HL-60 (cell line): ENCODE results near the gene C5orf47.

Source experiments
- DNase-seq, 2 experiments: peaks; one replicate each; pipeline ENCODE4 v3.0.0-alpha.2; 2010 to 2020; ENCODE audit warnings: low read depth in 1 of 2, low spot score in 1 of 2
- H3K27ac ChIP-seq: fragments of 250-450 bp; sonication (Bioruptor Pico); replicated peaks from 2 replicates; pipeline ENCODE4 v1.5.1; 2020; ENCODE audit warnings: mild to moderate bottlenecking, moderate library complexity
- H3K27me3 ChIP-seq: fragments of 250-450 bp; sonication (Bioruptor Pico); 2 replicates; pipeline ENCODE4 v1.5.1; 2021; ENCODE audit warnings: mild to moderate bottlenecking, moderate library complexity; ENCODE audit not compliant: insufficient read depth, poor library complexity, severe bottlenecking
- H3K4me3 ChIP-seq: replicated peaks from 2 replicates; pipeline ENCODE4 v1.5.1; 2011; ENCODE audit warnings: mild to moderate bottlenecking, control low read depth, low read length; ENCODE audit not compliant: insufficient read depth
- CTCF ChIP-seq: IDR thresholded peaks from one replicate; pipeline ENCODE4 v1.5.1; 2011; ENCODE audit warnings: low read length, control low read depth, inconsistent platforms; ENCODE audit not compliant: insufficient read depth
- GABPA ChIP-seq: IDR thresholded peaks from 2 replicates; pipeline ENCODE4 v1.6.1; 2012; ENCODE audit warnings: low read depth
- POLR2AphosphoS5 ChIP-seq: IDR thresholded peaks from 2 replicates; pipeline ENCODE4 v1.6.1; 2012; ENCODE audit warnings: low read depth
- REST ChIP-seq: IDR thresholded peaks from 2 replicates; pipeline ENCODE4 v1.6.1; 2012; ENCODE audit warnings: low read depth; ENCODE audit not compliant: insufficient replicate concordance
- SPI1 ChIP-seq: IDR thresholded peaks from 2 replicates; pipeline ENCODE4 v1.6.1; 2012; ENCODE audit warnings: low read depth, mild to moderate bottlenecking, borderline replicate concordance

The C5orf47 gene

GRCh38 chr5:173950829-173951228, 38.1 kb upstream of the C5orf47 start:
- TF ChIP-seq POLR2AphosphoS5 (no peak), GABPA (no peak), CTCF (no peak), REST (no peak), SPI1 (no peak)
- no peak overlapping the region for H3K4me3 ChIP-seq
- no peaks in the 10 kb centered on the region for H3K27me3 ChIP-seq
- DNase-seq, result no peak
- H3K27ac ChIP-seq, result no peak overlapping the region

GRCh38 chr5:173953528-173954090, 35.4 kb upstream of the C5orf47 start:
- H3K4me3 ChIP-seq, result no peak overlapping the region
- H3K27me3 ChIP-seq, result no peaks in the 10 kb centered on the region
- no peak for TF ChIP-seq GABPA
- no peak for TF ChIP-seq SPI1
- no peak for TF ChIP-seq REST
- no peak for TF ChIP-seq CTCF
- TF ChIP-seq POLR2AphosphoS5, result no peak
- no peak overlapping the region for H3K27ac ChIP-seq
- DNase-seq, result no peak

GRCh38 chr5:173954671-173955521, 34.1 kb upstream of the C5orf47 start:
- Histone ChIP-seq H3K27me3 (no peaks in the 10 kb centered on the region), H3K4me3 (no peak overlapping the region), H3K27ac (no peak overlapping the region)
- DNase-seq, result no peak
- no peak for TF ChIP-seq SPI1

GRCh38 chr5:173960986-173961385, 28.0 kb upstream of the C5orf47 start:
- H3K27ac ChIP-seq, result no peak overlapping the region
- TF ChIP-seq GABPA (no peak), CTCF (no peak), REST (no peak), SPI1 (no peak), POLR2AphosphoS5 (no peak)

More at GRCh38 chr5:173960986-173961385, 28.0 kb upstream of the C5orf47 start:
- no peak overlapping the region for H3K4me3 ChIP-seq
- no peaks in the 10 kb centered on the region for H3K27me3 ChIP-seq
- DNase-seq, result no peak
